Naive thymus-derived CD4-positive, alpha-beta T cell (primary cell): ENCODE results near the gene MCL1. TPM values are rescaled to one million over a fixed set of nuclear protein-coding genes. Genes with fewer than 3 reads are reported as not detected.
A peak's percentile ranks its signal among the peaks of the same experiment; 100 is the strongest.

Experiments used
- ATAC-seq: fragments of 150-1000 bp; cut with Tn5 transposase; 2 replicates; pipeline ENCODE4 v1.10.0; 2021; ENCODE audit warnings: mild to moderate bottlenecking, moderate library complexity
- CTCF ChIA-PET: fragments of 350-600 bp; sonication (Branson Sonifier 250); formaldehyde crosslinking; loops from one replicate; lab custom pipeline; 2021; ENCODE audit warnings: antibody characterized with exemption; lab: Charles Lee
- POLR2A ChIA-PET: fragments of 350-600 bp; sonication (Branson Sonifier 250); formaldehyde crosslinking; loops from one replicate; lab custom pipeline; 2021; ENCODE audit warnings: antibody characterized with exemption, inconsistent platforms; lab: Charles Lee
- DNase-seq, 9 donors: peaks; one replicate each; pipeline versions ENCODE4 v3.0.0 to v3.0.0-alpha.2; 2020 to 2022; ENCODE audit warnings: mixed read lengths in 1 of 9
- H3K27ac ChIP-seq: one replicate; pipeline ENCODE4 v1.7.0; 2013; ENCODE audit warnings: mild to moderate bottlenecking, low read depth, low read length, moderate library complexity
- H3K27me3 ChIP-seq, 2 donors: one replicate each; pipeline ENCODE4 v1.7.0; 2013; ENCODE audit warnings: low read length in 2 of 2, mild to moderate bottlenecking in 2 of 2, moderate library complexity in 2 of 2; ENCODE audit not compliant: control insufficient read depth in 2 of 2, insufficient read depth in 2 of 2
- H3K36me3 ChIP-seq, 3 experiments: 1 replicate in 2 of 3; 2 replicates in 1 of 3; pipeline ENCODE4 v1.7.0; 2013; ENCODE audit warnings: low read length in 3 of 3, mild to moderate bottlenecking in 3 of 3, moderate library complexity in 1 of 3; ENCODE audit not compliant: insufficient read depth in 3 of 3, control insufficient read depth in 2 of 3
- H3K4me1 ChIP-seq, 2 donors: one replicate each; pipeline ENCODE4 v1.7.0; 2013; ENCODE audit warnings: low read length in 2 of 2, mild to moderate bottlenecking in 2 of 2, moderate library complexity in 1 of 2; ENCODE audit not compliant: control insufficient read depth in 2 of 2, insufficient read depth in 2 of 2
- H3K4me3 ChIP-seq: 2 replicates; pipeline ENCODE4 v1.7.0; 2013; ENCODE audit warnings: mild to moderate bottlenecking, low read length
- H3K9me3 ChIP-seq, 3 experiments: 1 replicate in 2 of 3; 2 replicates in 1 of 3; pipeline ENCODE4 v1.7.0; 2013; ENCODE audit warnings: low read length in 3 of 3; ENCODE audit not compliant: control insufficient read depth in 2 of 3
- H3K27ac Mint-ChIP-seq, 9 donors: one replicate each; pipeline ENCODE4 v1.8.0; 2020 to 2022; ENCODE audit warnings: mixed read lengths in 9 of 9, mild to moderate bottlenecking in 8 of 9, moderate library complexity in 5 of 9, inconsistent platforms in 2 of 9
- H3K27me3 Mint-ChIP-seq, 5 donors: one replicate each; pipeline ENCODE4 v1.8.0; 2021 to 2022; ENCODE audit warnings: mixed read lengths in 5 of 5, mild to moderate bottlenecking in 1 of 5
- H3K36me3 Mint-ChIP-seq, 5 donors: one replicate each; pipeline ENCODE4 v1.8.0; 2020 to 2022; ENCODE audit warnings: mixed read lengths in 5 of 5, mild to moderate bottlenecking in 3 of 5, inconsistent platforms in 1 of 5
- H3K4me1 Mint-ChIP-seq, 7 donors: one replicate each; pipeline ENCODE4 v1.8.0; 2020 to 2022; ENCODE audit warnings: mixed read lengths in 7 of 7, mild to moderate bottlenecking in 3 of 7, inconsistent platforms in 1 of 7
- H3K4me3 Mint-ChIP-seq, 10 donors: one replicate each; pipeline ENCODE4 v1.8.0; 2020 to 2022; ENCODE audit warnings: mild to moderate bottlenecking in 10 of 10, mixed read lengths in 10 of 10, moderate library complexity in 6 of 10, inconsistent platforms in 2 of 10
- H3K9me3 Mint-ChIP-seq, 11 donors: one replicate each; pipeline ENCODE4 v1.8.0; 2020 to 2022; ENCODE audit warnings: mixed read lengths in 11 of 11, mild to moderate bottlenecking in 4 of 11, inconsistent platforms in 1 of 11, moderate library complexity in 1 of 11
- intact Hi-C, 2 donors: fragments of 100-400 bp; cut with micrococcal nuclease; formaldehyde crosslinking; loops; one replicate each; pipeline ENCODE4 v1.15.1; 2023
- polyA plus RNA-seq, 2 donors: library from polyadenylated mRNA; unstranded; fragments of 300-500 nt; fragmentation: Illumina TruSeq; gene quantifications; one replicate each; pipeline ENCODE4 v1.2.3, GENCODE V29; 2021
- total RNA-seq, 6 experiments: library from RNA in 5 of 6; stranded (reverse) in 5 of 6; gene quantifications; 1 replicate in 5 of 6; 2 replicates in 1 of 6; pipeline ENCODE4 v1.2.3 and lab custom pipeline; 2021 to 2026

The MCL1 gene
- total and polyA plus RNA-seq, 7 experiments from 2014 or later, result 171 to 1,400 (median 314) TPM

GRCh38 chr1:150572918-150573647 lies 6.3 kb downstream of the MCL1 start:
- H3K36me3 Mint-ChIP-seq, result peaks cover 24 to 75% (median 66%) of the 10 kb centered on the region in 5 donors
- Histone ChIP-seq H3K36me3 (peaks cover 30 to 50% (median 47%) of the 10 kb centered on the region in 3 experiments), H3K4me1 (peaks cover 58 to 72% of the 10 kb centered on the region in 2 donors), H3K9me3 (no peaks in the 10 kb centered on the region), H3K4me3 (peak overlapping the region; percentile 56), H3K27me3 (no peaks in the 10 kb centered on the region), H3K27ac (peak overlapping the region; percentile 97)
- CTCF ChIA-PET, result interaction anchor here (1.0 to 17.1 kb wide), 2 partner anchors 10 to 47 kb away, joined by 3 to 300 read pairs; no protein-coding TSS in a partner anchor
- DNase-seq (no peak), ATAC-seq (peak; percentile 1)
- H3K9me3 Mint-ChIP-seq, result peaks cover 0 to 4% (median 0%) of the 10 kb centered on the region in 11 donors
- POLR2A ChIA-PET, result interaction anchor here (0.6 to 18.9 kb wide), 9 partner anchors 8 to 1149 kb away, joined by 3 to 1237 read pairs (median 4); partner anchors contain the start of gene GOLPH3L
- H3K4me3 Mint-ChIP-seq, result peak overlapping the region; percentile 88 to 99 (median 94)
- intact Hi-C loops, result loop anchor here (1.0 kb wide), 2 partner anchors 10 to 48 kb away; no protein-coding TSS in a partner anchor
- H3K27me3 Mint-ChIP-seq, result peaks cover 0 to 5% (median 0%) of the 10 kb centered on the region in 5 donors
- H3K4me1 Mint-ChIP-seq, result peaks cover 40 to 75% (median 59%) of the 10 kb centered on the region in 7 donors
- H3K27ac Mint-ChIP-seq, result peak overlapping the region; percentile 81 to 99 (median 97)

- Histone ChIP-seq H3K36me3 (peaks cover 4 to 12% (median 11%) of the 10 kb centered on the region in 3 experiments), H3K4me1 (peaks cover 95 to 98% of the 10 kb centered on the region in 2 donors), H3K27me3 (no peaks in the 10 kb centered on the region), H3K9me3 (no peaks in the 10 kb centered on the region), H3K4me3 (peak overlapping the region; percentile 73), H3K27ac (peak overlapping the region; percentile 97)
- DNase-seq (peak in 1 of 9 donors; percentile 20), ATAC-seq (no peak)
- H3K4me3 Mint-ChIP-seq, result peak overlapping the region; percentile 84 to 95 (median 90)
- no peaks in the 10 kb centered on the region for H3K27me3 Mint-ChIP-seq
- H3K9me3 Mint-ChIP-seq, result peaks cover 0 to 6% (median 0%) of the 10 kb centered on the region in 11 donors
- peaks cover 34 to 95% (median 83%) of the 10 kb centered on the region in 7 donors for H3K4me1 Mint-ChIP-seq
- H3K27ac Mint-ChIP-seq, result peak overlapping the region; percentile 96 to 100 (median 97)
- ChIA-PET CTCF (interaction anchor here (0.6 to 17.1 kb wide), 6 partner anchors 5 to 447 kb away, joined by 3 to 300 read pairs (median 138); partner anchors contain the start of gene MCL1), POLR2A (interaction anchor here (0.6 to 13.8 kb wide), 7 partner anchors 10 to 438 kb away, joined by 3 to 1237 read pairs (median 9); partner anchors contain the start of genes ENSA and MCL1)
- intact Hi-C loops, result loop anchor here (1.0 to 10.0 kb wide), 4 partner anchors 8 to 489 kb away; partner anchors contain the start of genes CDC42SE1 (in 1 of the 2), CERS2 (in 1 of the 2) and RPRD2 (in 1 of the 2)
- H3K36me3 Mint-ChIP-seq, result peaks cover 0 to 40% (median 22%) of the 10 kb centered on the region in 5 donors
These were observed 10.8 kb downstream of the MCL1 start for GRCh38 chr1:150568594-150568966.

- peaks cover 0 to 6% (median 0%) of the 10 kb centered on the region in 11 donors for H3K9me3 Mint-ChIP-seq
- POLR2A ChIA-PET, result interaction anchor here (0.6 to 13.8 kb wide), 11 partner anchors 11 to 589 kb away, joined by 3 to 1237 read pairs (median 5); partner anchors contain the start of genes ENSA, MCL1 and RPRD2
- peak overlapping the region; percentile 96 to 100 (median 97) for H3K27ac Mint-ChIP-seq
These were observed 11.5 kb downstream of the MCL1 start for GRCh38 chr1:150567717-150568593.

GRCh38 chr1:150567341-150567716 lies 12.1 kb downstream of the MCL1 start:
- no peaks in the 10 kb centered on the region for H3K27me3 ChIP-seq
- H3K27ac ChIP-seq, result peak overlapping the region; percentile 97
- H3K4me1 ChIP-seq, result peaks cover 89 to 96% of the 10 kb centered on the region in 2 donors
- DNase-seq, result peak in 8 of 9 donors; percentile 67 to 90 (median 83)
- POLR2A ChIA-PET, result interaction anchor here (0.7 to 13.8 kb wide), 9 partner anchors 11 to 590 kb away, joined by 3 to 1237 read pairs (median 4); partner anchors contain the start of genes ENSA, MCL1 and RPRD2
- Mint-ChIP-seq H3K4me1 (peaks cover 40 to 94% (median 84%) of the 10 kb centered on the region in 7 donors), H3K36me3 (peaks cover 0 to 32% (median 10%) of the 10 kb centered on the region in 5 donors), H3K27me3 (no peaks in the 10 kb centered on the region), H3K4me3 (peak overlapping the region; percentile 84 to 95 (median 90)), H3K9me3 (peaks cover 0 to 6% (median 0%) of the 10 kb centered on the region in 11 donors), H3K27ac (peak overlapping the region; percentile 96 to 100 (median 97))
- peak overlapping the region; percentile 73 for H3K4me3 ChIP-seq
- intact Hi-C loops, result loop anchor here (1.0 to 10.0 kb wide), 6 partner anchors 8 to 490 kb away; partner anchors contain the start of genes CDC42SE1 (in 1 of the 2), CERS2 (in 1 of the 2), MCL1 (in 1 of the 2) and RPRD2 (in 1 of the 2)
- no peaks in the 10 kb centered on the region for H3K9me3 ChIP-seq
- CTCF ChIA-PET, result interaction anchor here (1.3 to 13.2 kb wide), 4 partner anchors 7 to 62 kb away, joined by 3 to 300 read pairs (median 138); partner anchors contain the start of genes ENSA and MCL1
- ATAC-seq, result peak; percentile 40
- peaks cover 0 to 5% (median under 1%) of the 10 kb centered on the region in 3 experiments for H3K36me3 ChIP-seq

More at GRCh38 chr1:150567717-150568593, 11.5 kb downstream of the MCL1 start:
- peaks cover 41 to 95% (median 85%) of the 10 kb centered on the region in 7 donors for H3K4me1 Mint-ChIP-seq
- no peaks in the 10 kb centered on the region for H3K9me3 ChIP-seq
- peaks cover 1 to 6% (median 5%) of the 10 kb centered on the region in 3 experiments for H3K36me3 ChIP-seq
- H3K27ac ChIP-seq, result peak overlapping the region; percentile 97
- H3K4me3 Mint-ChIP-seq, result peak overlapping the region; percentile 84 to 95 (median 90)
- peaks cover 0 to 36% (median 16%) of the 10 kb centered on the region in 5 donors for H3K36me3 Mint-ChIP-seq
- intact Hi-C loops, result loop anchor here (1.0 to 10.0 kb wide), 7 partner anchors 7 to 489 kb away; partner anchors contain the start of genes CDC42SE1 (in 1 of the 2), CERS2 (in 1 of the 2), MCL1 (in 1 of the 2) and RPRD2 (in 1 of the 2)
- peak overlapping the region; percentile 73 for H3K4me3 ChIP-seq
- CTCF ChIA-PET, result interaction anchor here (0.6 to 13.2 kb wide), 6 partner anchors 8 to 447 kb away, joined by 3 to 300 read pairs (median 4); partner anchors contain the start of genes ENSA and MCL1
- ATAC-seq (peak; percentile 5), DNase-seq (peak in 5 of 9 donors; percentile 49 to 70 (median 62))
- H3K27me3 Mint-ChIP-seq, result no peaks in the 10 kb centered on the region
- no peaks in the 10 kb centered on the region for H3K27me3 ChIP-seq
- H3K4me1 ChIP-seq, result peaks cover 92 to 96% of the 10 kb centered on the region in 2 donors

- Mint-ChIP-seq H3K9me3 (peaks cover 0 to 6% (median 0%) of the 10 kb centered on the region in 11 donors), H3K27ac (peak overlapping the region; percentile 96 to 100 (median 97)), H3K36me3 (peaks cover 0 to 29% (median 10%) of the 10 kb centered on the region in 5 donors), H3K4me3 (peak overlapping the region; percentile 84 to 95 (median 90)), H3K27me3 (no peaks in the 10 kb centered on the region), H3K4me1 (peaks cover 39 to 90% (median 83%) of the 10 kb centered on the region in 7 donors)
- H3K9me3 ChIP-seq, result no peaks in the 10 kb centered on the region
- ATAC-seq, result no peak
- peak in 1 of 9 donors; percentile 8 for DNase-seq
- peak overlapping the region; percentile 73 for H3K4me3 ChIP-seq
- peak overlapping the region; percentile 97 for H3K27ac ChIP-seq
- CTCF ChIA-PET, result interaction anchor here (1.5 to 13.2 kb wide), 3 partner anchors 11 to 63 kb away, joined by 3 to 300 read pairs (median 272); partner anchors contain the start of genes ENSA and MCL1
- intact Hi-C loops, result loop anchor here (1.0 to 10.0 kb wide), 6 partner anchors 9 to 491 kb away; partner anchors contain the start of genes CDC42SE1 (in 1 of the 2), CERS2 (in 1 of the 2), MCL1 (in 1 of the 2) and RPRD2 (in 1 of the 2)
- H3K4me1 ChIP-seq, result peaks cover 83 to 92% of the 10 kb centered on the region in 2 donors
- H3K27me3 ChIP-seq, result no peaks in the 10 kb centered on the region
- POLR2A ChIA-PET, result interaction anchor here (0.7 to 13.8 kb wide), 10 partner anchors 12 to 591 kb away, joined by 3 to 1237 read pairs (median 4); partner anchors contain the start of genes ENSA and MCL1
- H3K36me3 ChIP-seq, result peaks cover 0 to 5% (median 0%) of the 10 kb centered on the region in 3 experiments
These were observed 12.6 kb downstream of the MCL1 start for GRCh38 chr1:150566589-150567340.
